ENCODE results near the gene HLA-DMA.

Gene HLA-DMA

GRCh38 chr6:32968093-32968866 lies 15.4 kb upstream of the HLA-DMA start, which contains the start of gene BRD2:
Gene BRD2 (plus strand): TSS chr6:32968594. CDS start chr6:32972899, 4,305 bp downstream.
- Histone ChIP-seq H3K27ac (peak within 1 kb of the TSS; percentile 100), H4K20me1 (ENCODE audit: insufficient read depth) (peaks cover 7% of the 10 kb centered on the region), H3K9ac (peak within 1 kb of the TSS; percentile 100), H3K36me3 (ENCODE audit: insufficient read depth) (no peaks in the 10 kb centered on the region; the same call in 1 of the 2 replicates), H3K79me2 (ENCODE audit: insufficient read depth, low read depth) (peaks cover 43% of the 10 kb centered on the region), H3K4me3 (IDR thresholded peaks at IDR 0.05; ENCODE audit: insufficient read depth, low read depth, low read length) (no peak within 1 kb of the TSS), H3K4me1 (ENCODE audit: low read depth, poor library complexity, severe bottlenecking) (peaks cover 20% of the 10 kb centered on the region), H2AFZ (ENCODE audit: low read depth) (peak within 1 kb of the TSS; percentile 47), H3K4me2 (peak within 1 kb of the TSS; percentile 70), H3K27me3 (ENCODE audit: insufficient read depth, low read depth) (no peaks in the 10 kb centered on the region)
- no peak for TF ChIP-seq CTCF (conservative IDR thresholded peaks at IDR 0.05; ENCODE audit: low read depth, low read length)

- Histone ChIP-seq H2AFZ (ENCODE audit: low read depth) (peak overlapping the region; percentile 47), H3K79me2 (ENCODE audit: insufficient read depth, low read depth) (peaks cover 35% of the 10 kb centered on the region)
Observed at GRCh38 chr6:32967151-32968091, 14.5 kb upstream of the HLA-DMA start.

GRCh38 chr6:32964776-32965175 lies 11.9 kb upstream of the HLA-DMA start:
- Histone ChIP-seq H3K4me1 (ENCODE audit: low read depth, poor library complexity, severe bottlenecking) (peaks cover 23% of the 10 kb centered on the region), H3K36me3 (ENCODE audit: insufficient read depth) (no peaks in the 10 kb centered on the region), H4K20me1 (ENCODE audit: insufficient read depth) (no peaks in the 10 kb centered on the region), H2AFZ (ENCODE audit: low read depth) (no peak overlapping the region), H3K4me3 (IDR thresholded peaks at IDR 0.05; ENCODE audit: insufficient read depth, low read depth, low read length) (no peak overlapping the region), H3K9ac (no peak overlapping the region), H3K27me3 (ENCODE audit: insufficient read depth, low read depth) (no peaks in the 10 kb centered on the region), H3K79me2 (ENCODE audit: insufficient read depth, low read depth) (peaks cover 18% of the 10 kb centered on the region; the same call in 1 of the 2 replicates), H3K4me2 (no peak overlapping the region), H3K27ac (no peak overlapping the region)
- TF ChIP-seq CTCF (conservative IDR thresholded peaks at IDR 0.05; ENCODE audit: low read depth, low read length): no peak

More at GRCh38 chr6:32967151-32968091, 14.5 kb upstream of the HLA-DMA start:
- no peaks in the 10 kb centered on the region for H3K27me3 ChIP-seq (ENCODE audit: insufficient read depth, low read depth)
- peak overlapping the region; percentile 100 for H3K27ac ChIP-seq
- peaks cover 22% of the 10 kb centered on the region for H3K4me1 ChIP-seq (ENCODE audit: low read depth, poor library complexity, severe bottlenecking)
- H4K20me1 ChIP-seq (ENCODE audit: insufficient read depth): no peaks in the 10 kb centered on the region
- TF ChIP-seq CTCF (conservative IDR thresholded peaks at IDR 0.05; ENCODE audit: low read depth, low read length): peak; percentile 55
- H3K4me2 ChIP-seq: peak overlapping the region; percentile 63
- H3K4me3 ChIP-seq (IDR thresholded peaks at IDR 0.05; ENCODE audit: insufficient read depth, low read depth, low read length): no peak overlapping the region
- H3K36me3 ChIP-seq (ENCODE audit: insufficient read depth): no peaks in the 10 kb centered on the region
- peak overlapping the region; percentile 100 for H3K9ac ChIP-seq

GRCh38 chr6:32963866-32964265 lies 11.0 kb upstream of the HLA-DMA start:
- H3K4me2 ChIP-seq: no peak overlapping the region
- H3K4me3 ChIP-seq (IDR thresholded peaks at IDR 0.05; ENCODE audit: insufficient read depth, low read depth, low read length): no peak overlapping the region
- no peaks in the 10 kb centered on the region for H4K20me1 ChIP-seq (ENCODE audit: insufficient read depth)
- H3K27ac ChIP-seq: no peak overlapping the region
- peaks cover 23% of the 10 kb centered on the region for H3K4me1 ChIP-seq (ENCODE audit: low read depth, poor library complexity, severe bottlenecking)
- H3K36me3 ChIP-seq (ENCODE audit: insufficient read depth): no peaks in the 10 kb centered on the region
- no peaks in the 10 kb centered on the region for H3K27me3 ChIP-seq (ENCODE audit: insufficient read depth, low read depth)
- TF ChIP-seq CTCF (conservative IDR thresholded peaks at IDR 0.05; ENCODE audit: low read depth, low read length): no peak
- H3K9ac ChIP-seq: no peak overlapping the region
- peaks cover 9% of the 10 kb centered on the region; the same call in 1 of the 2 replicates for H3K79me2 ChIP-seq (ENCODE audit: insufficient read depth, low read depth)
- no peak overlapping the region for H2AFZ ChIP-seq (ENCODE audit: low read depth)
